Fibroblast of villous mesenchyme (primary cell): ENCODE data around the gene TRIM31. TPM values are rescaled to one million over a fixed set of nuclear protein-coding genes. Genes with fewer than 3 reads are reported as not detected.

Source experiments
- DNase-seq: peaks from one replicate; pipeline ENCODE4 v3.0.0-alpha.2; 2010; ENCODE audit warnings: low read depth
- H3K4me3 ChIP-seq: 2 replicates; pipeline ENCODE4 v1.5.1; 2011; ENCODE audit warnings: low read depth, mild to moderate bottlenecking, low read length
- CTCF ChIP-seq: IDR thresholded peaks from 2 replicates; pipeline ENCODE4 v1.5.1; 2012; ENCODE audit warnings: low read depth, mild to moderate bottlenecking, low read length; ENCODE audit not compliant: insufficient read depth
- total RNA-seq: library from RNA; depleted of rRNA; stranded (reverse); fragments of >200 nt; gene quantifications from 2 replicates; pipeline ENCODE4 v1.2.3, GENCODE V29; 2012

The TRIM31 gene
- not detected in 2 replicates for total RNA-seq

GRCh38 chr6:30113003-30113759 is at the start of gene TRIM31:
Gene TRIM31 (minus strand): TSS chr6:30113090. CDS start chr6:30112805, 285 bp downstream.
- DNase-seq: no peak
- no peak within 1 kb of the TSS for H3K4me3 ChIP-seq
- no peak for TF ChIP-seq CTCF

- TF ChIP-seq CTCF: no peak
- no peak overlapping the region for H3K4me3 ChIP-seq
- no peak for DNase-seq
Observed at GRCh38 chr6:30162265-30163089, 49.6 kb upstream of the TRIM31 start.

GRCh38 chr6:30160785-30161531 is 48.1 kb upstream of the TRIM31 start, which contains the start of gene TRIM10:
Gene TRIM10 (minus strand): TSS chr6:30161211. CDS start chr6:30160858, 353 bp downstream.
- no peak for DNase-seq
- H3K4me3 ChIP-seq: no peak within 1 kb of the TSS
- no peak for TF ChIP-seq CTCF

GRCh38 chr6:30160008-30160784 is 47.3 kb upstream of the TRIM31 start:
- DNase-seq: no peak
- no peak for TF ChIP-seq CTCF
- no peak overlapping the region for H3K4me3 ChIP-seq

- no peak overlapping the region for H3K4me3 ChIP-seq
- TF ChIP-seq CTCF: no peak
- DNase-seq: no peak
Observed at GRCh38 chr6:30158475-30159040, 45.7 kb upstream of the TRIM31 start.
